ENCODE results near the gene CHMP1B.
"Not testable (repeated sequence)": the region's sequence is repeated elsewhere in the genome, so short reads cannot be mapped to it uniquely, and the experiment has no call there.

CHMP1B gene

GRCh38 chr18:11842562-11842961 lies 8.7 kb upstream of the CHMP1B start:
- no peak for DNase-seq

GRCh38 chr18:11844436-11844835 lies 6.8 kb upstream of the CHMP1B start:
- DNase-seq: no peak

DNA sequence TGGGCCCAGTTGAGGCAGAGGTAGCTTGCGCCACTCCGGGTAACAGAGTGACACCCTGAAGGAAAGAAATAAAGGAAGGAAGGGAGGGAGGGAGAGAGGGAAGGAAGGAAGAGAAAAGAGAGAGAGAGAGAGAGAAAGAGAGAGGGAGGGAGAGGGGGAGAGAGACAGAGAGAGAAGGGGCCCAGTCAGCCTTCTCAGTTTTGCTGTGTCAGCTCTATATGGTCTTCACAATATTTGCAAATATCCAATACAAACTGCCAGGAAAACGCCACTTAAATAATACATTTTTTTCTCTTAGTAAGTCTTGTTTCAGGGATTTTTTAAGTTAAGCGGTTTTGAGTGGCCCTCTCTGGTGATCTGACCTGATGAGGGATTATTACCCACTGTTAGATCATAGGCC lies 5.6 kb upstream of the CHMP1B start:
- DNase-seq: no peak

- no peak for DNase-seq
Observed at GRCh38 chr18:11847811-11848210, 3.4 kb upstream of the CHMP1B start.

GRCh38 chr18:11849279-11849678 lies 1.9 kb upstream of the CHMP1B start:
- no peak for DNase-seq

- no peak for DNase-seq
Observed at GRCh38 chr18:11849841-11850634, 1.2 kb upstream of the CHMP1B start.

GRCh38 chr18:11850821-11851145 lies 430 bp upstream of the CHMP1B start:
- DNase-seq: peak; percentile 37

GRCh38 chr18:11851806-11852337 lies 659 bp downstream of the CHMP1B start:
- no peak for DNase-seq

DNA sequence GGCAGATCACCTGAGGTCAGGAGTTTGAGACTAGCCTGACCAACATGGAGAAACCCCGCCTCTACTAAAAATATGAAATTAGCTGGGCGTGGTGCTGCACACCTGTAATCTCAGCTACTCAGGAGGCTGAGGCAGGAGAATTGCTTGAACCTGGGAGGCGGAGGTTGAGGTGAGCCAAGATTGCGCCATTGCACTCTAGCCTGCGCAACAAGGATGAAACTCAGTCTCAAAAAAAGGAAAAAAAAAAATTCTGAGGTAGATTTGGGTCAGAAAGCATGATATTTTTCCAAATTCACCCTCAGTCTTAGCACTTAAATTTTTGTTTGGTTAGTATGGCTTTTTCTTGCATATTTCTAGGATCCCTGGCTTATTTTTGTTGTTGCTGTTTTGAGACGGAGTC lies 3.3 kb downstream of the CHMP1B start:
- not testable (repeated sequence) for DNase-seq

GRCh38 chr18:11857177-11857887 lies 6.1 kb downstream of the CHMP1B start:
- DNase-seq: no peak

DNA sequence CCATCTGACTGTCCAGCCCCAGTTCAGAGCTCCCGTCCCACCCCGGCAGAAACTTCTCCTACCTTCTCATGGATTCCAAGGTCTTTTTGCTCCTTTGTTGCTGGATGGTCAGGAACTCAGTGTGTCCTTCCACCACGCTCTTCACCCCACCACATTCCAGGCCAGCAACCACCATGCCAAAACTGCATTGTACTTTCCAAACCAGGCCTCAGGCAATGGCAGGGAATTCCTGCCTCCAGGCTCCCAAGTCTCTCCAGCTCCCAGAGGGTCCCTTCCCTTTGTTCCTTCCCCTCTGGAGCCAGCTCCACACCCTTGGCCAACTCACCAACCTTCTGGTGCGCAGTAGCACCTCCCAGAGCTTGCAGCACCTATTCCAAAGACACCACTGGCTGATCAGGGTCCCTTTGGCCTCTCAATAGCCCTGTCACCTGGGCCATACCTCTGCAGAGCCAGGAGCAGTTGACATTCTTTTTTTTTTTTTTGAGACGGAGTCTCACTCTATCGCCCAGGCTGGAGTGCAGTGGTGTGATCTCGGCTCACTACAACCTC lies 8.1 kb downstream of the CHMP1B start:
- DNase-seq: no peak

GRCh38 chr18:11859903-11860407 lies 8.7 kb downstream of the CHMP1B start:
- DNase-seq: no peak

DNA sequence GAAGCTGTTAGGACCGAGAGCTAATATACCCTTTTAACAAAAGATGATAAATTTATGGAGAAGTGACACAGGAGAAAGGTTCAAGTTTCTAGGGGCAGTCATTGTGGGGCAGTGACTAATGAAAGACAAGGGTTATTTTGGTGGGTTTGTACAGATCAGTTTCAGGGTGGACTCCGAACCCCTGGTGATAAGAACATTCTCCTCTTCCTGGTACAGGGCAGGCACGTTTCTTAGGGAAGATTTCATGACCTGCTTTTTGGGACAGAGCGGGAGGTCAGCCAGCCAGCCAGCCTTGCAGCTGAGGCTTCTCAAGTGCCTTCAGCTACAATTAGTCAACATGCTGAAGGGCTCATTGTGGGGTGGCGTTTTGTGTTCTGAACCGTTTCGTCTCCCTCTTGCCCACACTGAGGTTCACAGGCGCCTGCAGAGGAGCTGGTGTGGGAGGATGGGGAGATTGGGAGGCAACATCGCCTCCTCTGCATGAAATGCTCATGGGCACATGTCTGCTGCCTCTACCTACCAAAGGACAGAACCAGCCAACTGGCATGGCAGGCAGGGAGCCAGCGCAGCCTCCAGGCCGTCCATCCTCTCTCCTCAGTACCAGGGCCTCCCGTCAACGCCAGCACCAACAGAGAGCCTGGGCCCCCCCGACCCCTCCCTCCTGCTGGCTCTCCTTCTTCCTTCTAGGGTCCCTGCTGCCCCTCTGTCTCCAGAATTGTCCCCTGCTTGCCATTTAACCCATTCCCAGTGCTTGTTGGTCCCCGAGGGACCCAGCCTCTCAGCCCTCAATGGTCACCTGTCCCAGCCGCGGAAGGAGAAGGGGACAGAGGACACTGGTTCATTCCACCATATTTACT lies 9.6 kb downstream of the CHMP1B start:
- no peak for DNase-seq

DNA sequence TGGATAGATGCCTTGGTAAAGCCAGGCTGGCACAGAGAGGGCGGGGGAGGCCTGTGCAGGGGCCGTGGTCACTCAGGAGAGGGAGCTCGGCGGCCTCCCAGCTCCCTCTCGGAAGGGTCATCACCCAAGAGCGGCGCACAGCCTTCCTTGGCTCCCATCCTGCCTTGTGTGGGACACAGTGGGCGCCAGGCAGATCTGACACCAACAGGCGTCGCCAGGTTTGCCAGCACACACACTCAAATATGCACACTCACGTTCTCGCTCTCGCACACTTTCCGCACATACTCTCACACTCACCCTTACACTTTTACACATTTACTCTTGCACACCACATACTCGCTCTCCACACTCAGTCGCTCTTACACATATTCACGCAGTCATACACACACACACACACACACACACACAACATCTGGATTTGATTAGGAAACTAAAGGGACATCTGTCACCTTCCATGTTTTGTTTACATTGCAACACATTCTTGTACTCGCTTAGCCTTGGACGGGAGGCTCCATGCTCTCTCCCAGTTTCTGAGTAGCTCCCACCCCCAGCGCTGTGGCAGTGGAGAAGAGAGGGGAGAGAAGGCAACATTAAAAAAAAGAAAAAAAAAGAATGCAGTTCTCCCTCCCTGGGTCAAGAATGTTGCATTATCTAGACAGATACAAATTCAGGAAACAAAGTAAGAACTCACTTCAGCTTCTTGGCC lies 10.5 kb downstream of the CHMP1B start:
- no peak for DNase-seq

DNA sequence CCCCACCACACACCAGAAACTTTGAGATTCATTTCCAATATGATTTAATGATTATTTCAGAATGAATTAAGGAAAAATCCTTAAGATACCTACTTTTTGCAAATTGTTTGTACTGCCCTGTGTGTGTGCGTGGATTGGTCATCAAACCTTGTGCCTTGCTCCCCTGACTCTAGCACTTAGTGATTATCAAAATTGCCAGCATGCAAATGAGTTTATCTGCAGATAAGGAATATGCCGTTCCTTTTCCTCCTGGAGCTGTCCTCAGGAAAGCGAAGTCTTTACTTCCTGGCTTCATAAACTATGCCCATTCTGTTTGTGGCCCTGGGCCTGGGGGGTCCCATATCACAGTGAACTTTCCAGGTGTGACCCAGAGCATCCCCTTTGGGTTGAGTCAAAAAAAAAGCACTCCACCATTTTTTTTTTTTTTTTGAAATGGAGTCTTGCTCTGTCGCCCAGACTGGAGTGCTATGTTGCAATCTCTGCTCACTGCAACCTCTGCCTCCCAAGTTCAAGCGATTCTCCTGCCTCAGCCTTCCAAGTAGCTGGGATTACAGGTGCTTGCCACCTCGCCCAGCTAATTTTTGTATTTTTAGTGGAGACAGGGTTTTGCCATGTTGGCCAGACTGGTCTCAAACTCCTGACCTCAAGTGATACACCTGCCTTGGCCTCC lies 11.4 kb downstream of the CHMP1B start:
- no peak for DNase-seq

DNA sequence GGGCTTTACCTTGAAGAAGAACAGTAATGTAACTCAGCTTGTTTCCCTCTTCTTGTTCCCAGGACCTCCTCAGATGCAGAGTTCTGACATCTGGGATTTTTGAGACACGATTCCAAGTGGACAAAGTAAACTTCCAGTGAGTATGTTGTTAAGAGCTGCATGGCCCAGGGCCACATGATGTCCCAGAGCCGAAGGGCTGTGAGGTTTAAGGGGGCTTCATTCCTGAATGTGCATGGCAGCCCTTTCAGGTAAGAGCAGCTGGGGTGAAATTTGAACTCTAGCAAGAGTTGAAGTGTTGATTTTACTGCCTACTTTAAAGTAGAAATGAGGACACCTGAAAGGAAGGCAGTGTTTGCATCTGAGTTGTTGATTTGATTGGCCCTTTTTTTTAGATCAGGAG lies 13.3 kb downstream of the CHMP1B start:
- no peak for DNase-seq

DNA sequence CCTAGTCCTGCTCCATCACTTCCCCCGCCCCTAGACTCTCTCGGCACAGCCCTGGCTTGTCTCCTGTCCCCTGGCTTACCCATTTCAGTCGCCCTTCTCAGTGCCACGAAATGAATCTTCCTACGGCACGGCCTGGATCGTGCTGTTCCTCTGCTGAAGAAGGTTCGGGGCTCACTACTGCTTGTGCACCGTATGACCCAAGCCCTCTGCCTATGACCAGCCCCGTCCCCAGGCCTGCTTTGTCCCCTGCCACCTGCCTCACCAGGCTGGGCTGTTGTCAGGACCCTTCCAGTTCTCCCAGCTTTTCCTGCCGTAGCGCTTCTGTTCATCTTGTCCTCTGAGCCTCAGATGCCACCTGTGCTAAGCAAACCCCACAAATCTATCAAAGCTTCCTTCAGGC lies 13.9 kb downstream of the CHMP1B start:
- DNase-seq: no peak

DNA sequence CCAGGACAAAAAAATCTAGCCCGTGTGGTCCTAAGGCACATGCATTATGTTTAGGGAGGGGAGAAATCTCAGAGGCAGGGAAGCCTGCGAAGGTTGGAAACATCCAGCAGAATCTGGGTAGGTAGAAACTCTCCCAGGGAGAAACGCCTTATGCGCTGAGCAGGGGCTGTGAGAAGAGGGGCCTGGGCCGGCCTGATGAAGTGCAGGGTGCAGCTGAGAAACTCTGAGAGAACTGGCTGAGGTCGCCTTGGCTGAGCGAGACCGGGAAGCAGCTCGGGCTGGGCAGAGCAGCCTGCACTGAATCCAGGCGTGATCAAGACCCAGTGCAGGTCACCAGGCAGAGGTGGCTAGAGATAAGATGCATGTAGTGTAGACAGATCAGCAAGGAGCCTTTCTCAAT lies 15.1 kb downstream of the CHMP1B start:
- no peak for DNase-seq

DNA sequence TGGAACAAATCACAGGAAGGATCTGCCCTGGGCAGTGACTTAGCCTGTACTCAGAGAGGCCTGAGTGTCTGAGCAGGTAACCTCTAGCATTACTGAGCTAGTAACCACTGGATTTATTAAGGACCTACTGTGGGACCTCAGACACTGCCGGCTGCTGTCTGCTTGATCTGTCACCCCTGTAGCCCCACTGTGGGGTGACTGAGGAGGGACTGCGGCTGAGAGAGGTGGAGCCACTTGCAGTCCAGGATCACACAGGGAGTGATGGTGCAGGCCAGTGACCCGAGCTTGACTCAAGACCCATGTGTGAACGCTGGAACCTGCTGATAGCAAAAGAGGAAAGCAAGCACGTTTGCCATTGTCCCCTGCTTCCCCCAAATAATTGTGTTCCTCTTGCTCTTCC lies 15.6 kb downstream of the CHMP1B start:
- no peak for DNase-seq

GRCh38 chr18:11868230-11868629 lies 17.0 kb downstream of the CHMP1B start:
- DNase-seq: no peak

DNA sequence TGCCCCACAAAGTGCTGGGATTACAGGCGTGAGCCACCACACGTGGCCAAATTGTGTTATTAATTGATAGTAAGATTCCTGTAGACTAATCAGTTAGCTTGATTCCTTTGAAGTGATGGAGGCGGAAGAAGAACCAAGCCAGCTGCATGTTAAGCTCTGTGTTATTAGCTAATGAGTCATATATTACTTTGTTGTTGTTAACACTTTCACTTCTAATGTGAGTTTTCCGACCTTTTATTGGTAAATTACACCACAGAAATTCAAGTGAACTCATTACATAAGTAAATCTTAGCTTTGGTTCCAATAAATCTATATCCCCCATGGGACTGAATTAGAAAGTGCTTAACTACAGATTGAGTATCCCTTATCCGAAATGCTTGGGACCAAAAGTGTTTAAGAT lies 20.3 kb downstream of the CHMP1B start:
- no peak for DNase-seq
